ENCODE measurements around the gene SPRYD4.
"Not testable (repeated sequence)": the region's sequence is repeated elsewhere in the genome, so short reads cannot be mapped to it uniquely, and the experiment has no call there.

The SPRYD4 gene

DNA sequence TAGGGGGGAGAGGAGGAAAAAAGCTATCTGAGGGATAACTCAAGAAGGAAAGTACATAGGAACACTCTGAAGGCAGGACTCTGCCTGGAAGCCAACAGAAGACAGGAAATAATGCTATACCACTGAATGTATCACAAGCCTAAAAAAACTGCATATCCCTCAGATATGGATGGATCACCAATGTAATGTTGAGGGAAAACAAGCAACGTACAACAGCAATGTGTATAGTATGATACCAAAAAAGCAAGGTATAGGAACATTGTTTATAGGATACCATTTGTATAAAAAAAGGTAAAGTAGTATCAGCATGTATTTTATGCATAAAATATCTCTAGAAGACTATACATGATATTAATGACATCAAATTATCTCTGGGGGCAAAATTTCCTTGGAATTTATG lies 16.2 kb downstream of the SPRYD4 start:
- TF ChIP-seq, protein P1, sequence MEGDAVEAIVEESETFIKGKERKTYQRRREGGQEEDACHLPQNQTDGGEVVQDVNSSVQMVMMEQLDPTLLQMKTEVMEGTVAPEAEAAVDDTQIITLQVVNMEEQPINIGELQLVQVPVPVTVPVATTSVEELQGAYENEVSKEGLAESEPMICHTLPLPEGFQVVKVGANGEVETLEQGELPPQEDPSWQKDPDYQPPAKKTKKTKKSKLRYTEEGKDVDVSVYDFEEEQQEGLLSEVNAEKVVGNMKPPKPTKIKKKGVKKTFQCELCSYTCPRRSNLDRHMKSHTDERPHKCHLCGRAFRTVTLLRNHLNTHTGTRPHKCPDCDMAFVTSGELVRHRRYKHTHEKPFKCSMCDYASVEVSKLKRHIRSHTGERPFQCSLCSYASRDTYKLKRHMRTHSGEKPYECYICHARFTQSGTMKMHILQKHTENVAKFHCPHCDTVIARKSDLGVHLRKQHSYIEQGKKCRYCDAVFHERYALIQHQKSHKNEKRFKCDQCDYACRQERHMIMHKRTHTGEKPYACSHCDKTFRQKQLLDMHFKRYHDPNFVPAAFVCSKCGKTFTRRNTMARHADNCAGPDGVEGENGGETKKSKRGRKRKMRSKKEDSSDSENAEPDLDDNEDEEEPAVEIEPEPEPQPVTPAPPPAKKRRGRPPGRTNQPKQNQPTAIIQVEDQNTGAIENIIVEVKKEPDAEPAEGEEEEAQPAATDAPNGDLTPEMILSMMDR (conservative IDR thresholded peaks at IDR 0.05; ENCODE audit: low read depth) = no peak
- no peak overlapping the region for H3K27ac ChIP-seq
- POLR2A ChIA-PET (ENCODE audit: low non-redundant PET) = no interaction called here
- CTCF ChIA-PET = interaction anchor here (0.7 kb wide), 1 partner anchor 209 kb away, joined by 3 read pairs; no protein-coding TSS in a partner anchor
- DNase-seq (ENCODE audit: low spot score) = no peak

- CTCF ChIA-PET = no interaction called here
- POLR2A ChIA-PET (ENCODE audit: low non-redundant PET) = no interaction called here
- DNase-seq (ENCODE audit: low spot score) = no peak
- H3K27ac ChIP-seq = no peak overlapping the region
- TF ChIP-seq, protein P1 (conservative IDR thresholded peaks at IDR 0.05; ENCODE audit: low read depth) = no peak
Observed at GRCh38 chr12:56486694-56487093, 18.3 kb downstream of the SPRYD4 start.

DNA sequence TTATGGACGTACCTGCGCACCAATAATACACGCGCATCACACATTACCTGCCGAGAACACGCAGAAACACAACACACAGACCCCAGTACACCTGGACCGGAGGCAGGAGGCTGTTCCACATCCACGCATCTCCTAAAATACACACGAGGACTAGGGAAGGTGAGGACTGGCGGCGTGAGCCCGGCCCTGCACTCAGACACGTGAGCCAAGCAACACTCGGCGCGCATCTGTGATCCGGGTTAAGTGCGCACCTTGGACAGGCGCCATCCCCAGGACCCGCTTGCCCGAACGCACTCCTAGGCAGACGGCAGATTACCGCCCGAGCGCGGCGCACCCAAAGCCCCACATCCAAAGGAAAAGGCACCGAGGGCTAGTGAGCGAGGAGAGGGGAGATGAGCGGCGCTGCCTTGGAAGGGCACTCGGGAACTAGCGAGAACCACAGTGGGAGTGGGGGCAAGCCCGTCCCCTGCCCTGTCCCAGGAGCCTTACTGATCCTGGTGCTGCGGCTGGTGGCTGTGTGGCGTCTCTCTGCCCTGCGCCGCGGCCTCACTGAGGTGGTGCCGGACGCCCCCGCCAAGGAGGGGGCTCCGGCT lies 19.2 kb downstream of the SPRYD4 start:
- POLR2A ChIA-PET (ENCODE audit: low non-redundant PET) = no interaction called here
- peak; percentile 8 for DNase-seq (ENCODE audit: low spot score)
- CTCF ChIA-PET = interaction anchor here (0.6 kb wide), 1 partner anchor 314 kb away, joined by 3 read pairs; no protein-coding TSS in a partner anchor
- H3K27ac ChIP-seq = peak overlapping the region; percentile 37; the same call in 1 of the 2 replicates
- TF ChIP-seq, protein P1 (conservative IDR thresholded peaks at IDR 0.05; ENCODE audit: low read depth) = no peak

DNA sequence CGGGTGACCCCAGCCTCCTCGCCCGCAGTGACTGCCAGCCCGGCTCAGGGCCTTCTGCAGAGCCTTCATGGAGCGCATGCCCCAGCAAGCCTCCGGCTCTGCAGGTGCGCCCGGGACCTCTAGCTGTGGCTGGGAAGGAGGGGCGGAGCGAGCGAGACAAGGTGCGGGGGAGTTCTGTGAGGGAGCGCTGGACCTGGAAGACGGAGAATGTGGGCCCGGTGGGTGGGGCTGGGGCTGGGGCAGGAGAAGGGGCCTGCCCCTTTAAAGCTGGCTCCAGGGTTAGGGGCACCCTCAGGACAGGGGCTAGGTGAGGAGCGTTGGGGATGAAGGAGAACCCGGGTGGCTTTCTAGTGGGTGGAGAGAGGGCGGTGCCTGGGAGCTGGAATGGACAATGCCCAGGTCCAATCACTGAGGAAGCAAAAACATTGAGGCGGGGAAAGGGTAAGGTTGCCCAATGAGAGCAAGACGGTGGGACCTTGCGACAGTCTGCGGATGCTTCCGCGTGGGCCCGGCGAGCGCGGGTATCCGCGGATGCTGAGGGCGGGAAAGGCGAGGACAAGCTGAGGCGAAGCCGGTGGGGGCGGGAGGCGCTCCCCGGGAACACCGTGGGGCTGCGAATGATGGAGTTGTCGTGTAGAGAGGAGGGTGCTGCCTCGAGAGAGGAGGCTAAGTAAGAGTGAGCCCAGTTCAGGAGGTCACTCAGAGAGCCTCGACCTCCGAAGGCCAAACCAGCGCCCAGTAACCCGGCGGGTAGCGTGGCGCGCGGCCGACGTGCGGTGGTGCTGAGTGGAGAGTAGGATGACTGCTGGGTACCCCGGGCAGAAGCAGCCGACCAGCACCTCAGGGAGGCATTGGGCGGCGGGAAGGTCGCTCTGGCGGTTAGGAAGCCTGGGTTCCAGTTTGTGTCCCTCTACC lies 19.9 kb downstream of the SPRYD4 start, which contains the start of gene GLS2:
Gene GLS2 (minus strand): TSS at position 121 of the 915 bp plus-strand sequence. CDS start 43 bp downstream, at position 78.
- POLR2A ChIA-PET (ENCODE audit: low non-redundant PET) = interaction anchor here (0.6 kb wide), 1 partner anchor 407 kb away, joined by 3 read pairs; no protein-coding TSS in a partner anchor
- CTCF ChIA-PET = interaction anchor here (0.6 to 1.0 kb wide), 3 partner anchors 298 to 937 kb away, joined by 3 to 5 read pairs (median 4); no protein-coding TSS in a partner anchor
- H3K27ac ChIP-seq = peak within 1 kb of the TSS; percentile 37; the same call in 1 of the 2 replicates
- DNase-seq (ENCODE audit: low spot score) = peak; percentile 94
- TF ChIP-seq, protein P1 (conservative IDR thresholded peaks at IDR 0.05; ENCODE audit: low read depth) = no peak

- DNase-seq (ENCODE audit: low spot score) = no peak
- H3K27ac ChIP-seq = no peak overlapping the region
- ChIA-PET POLR2A (ENCODE audit: low non-redundant PET) (no interaction called here), CTCF (no interaction called here)
- TF ChIP-seq, protein P1 (conservative IDR thresholded peaks at IDR 0.05; ENCODE audit: low read depth) = no peak
Observed at GRCh38 chr12:56490360-56490759, 22.0 kb downstream of the SPRYD4 start.

DNA sequence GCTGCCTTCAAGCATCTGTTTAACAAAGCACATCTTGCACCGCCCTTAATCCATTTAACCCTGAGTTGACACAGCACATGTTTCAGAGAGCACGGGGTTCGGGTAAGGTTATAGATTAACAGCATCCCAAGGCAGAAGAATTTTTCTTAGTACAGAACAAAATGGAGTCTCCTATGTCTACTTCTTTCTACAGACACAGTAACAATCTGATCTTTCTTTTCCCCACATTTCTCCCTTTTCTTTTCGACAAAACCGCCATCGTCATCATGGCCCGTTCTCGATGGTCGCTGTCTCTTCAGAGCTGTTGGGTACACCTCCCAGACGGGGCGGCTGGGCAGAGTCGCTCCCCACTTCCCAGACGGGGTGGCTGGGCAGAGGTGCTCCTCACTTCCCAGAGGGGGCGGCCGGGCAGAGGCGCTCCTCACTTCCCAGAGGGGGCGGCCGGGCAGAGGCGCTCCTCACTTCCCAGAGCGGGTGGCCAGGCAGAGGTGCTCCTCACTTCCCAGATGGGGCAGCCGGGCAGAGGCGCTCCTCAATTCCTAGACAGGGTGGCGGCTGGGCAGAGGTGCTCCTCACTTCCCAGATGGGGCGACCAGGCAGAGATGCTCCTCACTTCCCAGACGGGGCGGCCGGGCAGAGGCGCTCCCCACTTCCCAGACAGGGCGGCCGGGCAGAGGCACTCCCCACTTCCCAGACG lies 25.2 kb downstream of the SPRYD4 start:
- CTCF ChIA-PET; DNase-seq (ENCODE audit: low spot score); H3K27ac ChIP-seq; POLR2A ChIA-PET (ENCODE audit: low non-redundant PET): not testable (repeated sequence)

DNA sequence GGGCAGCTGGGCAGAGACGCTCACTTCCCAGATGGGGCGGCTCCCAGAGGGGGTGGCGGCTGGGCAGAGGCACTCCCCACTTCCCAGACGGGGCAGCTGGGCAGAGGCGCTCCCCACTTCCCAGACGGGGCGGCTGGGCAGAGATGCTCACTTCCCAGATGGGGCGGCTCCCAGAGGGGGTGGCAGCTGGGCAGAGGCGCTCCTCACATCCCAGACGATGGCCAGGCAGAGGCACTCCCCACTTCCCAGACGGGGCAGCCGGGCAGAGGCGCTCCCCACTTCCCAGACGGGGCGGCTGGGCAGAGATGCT lies 25.7 kb downstream of the SPRYD4 start:
- H3K27ac ChIP-seq; DNase-seq (ENCODE audit: low spot score); POLR2A ChIA-PET (ENCODE audit: low non-redundant PET); CTCF ChIA-PET: not testable (repeated sequence)

- H3K27ac ChIP-seq; POLR2A ChIA-PET (ENCODE audit: low non-redundant PET); DNase-seq (ENCODE audit: low spot score); CTCF ChIA-PET: not testable (repeated sequence)
Observed at GRCh38 chr12:56494481-56494880, 26.1 kb downstream of the SPRYD4 start.

- CTCF ChIA-PET; H3K27ac ChIP-seq; POLR2A ChIA-PET (ENCODE audit: low non-redundant PET); DNase-seq (ENCODE audit: low spot score): not testable (repeated sequence)
Observed at GRCh38 chr12:56496704-56497103, 28.3 kb downstream of the SPRYD4 start.

GRCh38 chr12:56498126-56498902 lies 29.9 kb downstream of the SPRYD4 start:
- CTCF ChIA-PET; POLR2A ChIA-PET (ENCODE audit: low non-redundant PET); H3K27ac ChIP-seq; DNase-seq (ENCODE audit: low spot score): not testable (repeated sequence)
